ENCODE measurements around the gene SECISBP2. TPM values are rescaled to one million over a fixed set of nuclear protein-coding genes. Genes with fewer than 3 reads are reported as not detected.
A peak's percentile ranks its signal among the peaks of the same experiment; 100 is the strongest.

SECISBP2 gene
- total RNA-seq, 1 donor from 2014 or later = 56.7 TPM

- no peak for TF ChIP-seq CTCF (conservative IDR thresholded peaks at IDR 0.05)
- no peak for DNase-seq (ENCODE audit: low read depth, low spot score)
- no peak overlapping the region for H3K27ac Mint-ChIP-seq (ENCODE audit: unreplicated experiment)
- no peaks in the 10 kb centered on the region for H3K9me3 Mint-ChIP-seq
- H3K4me3 Mint-ChIP-seq = no peak overlapping the region
- no peaks in the 10 kb centered on the region for H3K4me1 Mint-ChIP-seq
- peaks cover 8% of the 10 kb centered on the region for H3K36me3 Mint-ChIP-seq (ENCODE audit: low read depth)
- H3K27me3 Mint-ChIP-seq (ENCODE audit: low read depth) = no peaks in the 10 kb centered on the region
Measured at GRCh38 chr9:89381308-89381609, 63.0 kb downstream of the SECISBP2 start.

GRCh38 chr9:89382026-89382986 lies 64.0 kb downstream of the SECISBP2 start:
- Mint-ChIP-seq H3K4me3 (no peak overlapping the region), H3K9me3 (no peaks in the 10 kb centered on the region), H3K27me3 (ENCODE audit: low read depth) (no peaks in the 10 kb centered on the region), H3K4me1 (no peaks in the 10 kb centered on the region), H3K27ac (ENCODE audit: unreplicated experiment) (no peak overlapping the region), H3K36me3 (ENCODE audit: low read depth) (peaks cover 8% of the 10 kb centered on the region)
- DNase-seq (ENCODE audit: low read depth, low spot score) = no peak
- no peak for TF ChIP-seq CTCF (conservative IDR thresholded peaks at IDR 0.05)

- DNase-seq (ENCODE audit: low read depth, low spot score) = no peak
- Mint-ChIP-seq H3K9me3 (no peaks in the 10 kb centered on the region), H3K27ac (ENCODE audit: unreplicated experiment) (peak overlapping the region; percentile 67), H3K4me3 (no peak overlapping the region), H3K4me1 (no peaks in the 10 kb centered on the region), H3K27me3 (ENCODE audit: low read depth) (no peaks in the 10 kb centered on the region), H3K36me3 (ENCODE audit: low read depth) (peaks cover 8% of the 10 kb centered on the region)
- TF ChIP-seq CTCF (conservative IDR thresholded peaks at IDR 0.05) = no peak
Measured at GRCh38 chr9:89383030-89383720, 64.9 kb downstream of the SECISBP2 start.

GRCh38 chr9:89383721-89384300 lies 65.5 kb downstream of the SECISBP2 start:
- H3K27me3 Mint-ChIP-seq (ENCODE audit: low read depth) = no peaks in the 10 kb centered on the region
- H3K4me3 Mint-ChIP-seq = no peak overlapping the region
- H3K27ac Mint-ChIP-seq (ENCODE audit: unreplicated experiment) = no peak overlapping the region
- TF ChIP-seq CTCF (conservative IDR thresholded peaks at IDR 0.05) = no peak
- H3K9me3 Mint-ChIP-seq = no peaks in the 10 kb centered on the region
- no peaks in the 10 kb centered on the region for H3K4me1 Mint-ChIP-seq
- H3K36me3 Mint-ChIP-seq (ENCODE audit: low read depth) = peaks cover 6% of the 10 kb centered on the region
- no peak for DNase-seq (ENCODE audit: low read depth, low spot score)

GRCh38 chr9:89384783-89385182 lies 66.5 kb downstream of the SECISBP2 start:
- DNase-seq (ENCODE audit: low read depth, low spot score) = no peak
- no peaks in the 10 kb centered on the region for H3K4me1 Mint-ChIP-seq
- H3K36me3 Mint-ChIP-seq (ENCODE audit: low read depth) = peaks cover 4% of the 10 kb centered on the region

More at GRCh38 chr9:89384783-89385182, 66.5 kb downstream of the SECISBP2 start:
- no peak overlapping the region for H3K27ac Mint-ChIP-seq (ENCODE audit: unreplicated experiment)
- no peak overlapping the region for H3K4me3 Mint-ChIP-seq
- no peak for TF ChIP-seq CTCF (conservative IDR thresholded peaks at IDR 0.05)
- no peaks in the 10 kb centered on the region for H3K27me3 Mint-ChIP-seq (ENCODE audit: low read depth)
- H3K9me3 Mint-ChIP-seq = no peaks in the 10 kb centered on the region
